Astrocyte (in vitro differentiated cells and primary cell): ENCODE data around the gene UROC1. TPM values are rescaled to one million over a fixed set of nuclear protein-coding genes. Genes with fewer than 3 reads are reported as not detected.

Experiments used
- DNase-seq: peaks from one replicate; pipeline ENCODE4 v3.0.0-alpha.2; 2010; ENCODE audit warnings: low read depth
- FAIRE-seq: peaks from 2 replicates; lab custom pipeline; 2011; peaks lifted over from hg19 to GRCh38; lab: Jason Lieb, UNC
- H2AFZ ChIP-seq: 2 replicates; pipeline ENCODE4 v1.6.0; 2012; ENCODE audit warnings: low read depth, low read length, inconsistent platforms
- H3K27ac ChIP-seq: 2 replicates; pipeline ENCODE4 v1.5.1; 2011; ENCODE audit warnings: low read depth, low read length, inconsistent platforms
- H3K27me3 ChIP-seq: 2 replicates; pipeline ENCODE4 v1.6.0; 2011; ENCODE audit warnings: low read length, inconsistent platforms; ENCODE audit not compliant: insufficient read depth
- H3K36me3 ChIP-seq: 2 replicates; pipeline ENCODE4 v1.5.1; 2011; ENCODE audit warnings: low read length, inconsistent platforms; ENCODE audit not compliant: insufficient read depth
- H3K4me1 ChIP-seq: 2 replicates; pipeline ENCODE4 v1.5.1; 2011; ENCODE audit warnings: low read length, inconsistent platforms; ENCODE audit not compliant: insufficient read depth
- H3K4me2 ChIP-seq: 2 replicates; pipeline ENCODE4 v1.6.0; 2012; ENCODE audit warnings: low read length, inconsistent platforms
- H3K4me3 ChIP-seq: 2 replicates; pipeline ENCODE4 v1.5.1; 2011; ENCODE audit warnings: low read depth, mild to moderate bottlenecking, low read length, inconsistent platforms; ENCODE audit not compliant: insufficient read depth
- H3K79me2 ChIP-seq: 2 replicates; pipeline ENCODE4 v1.6.0; 2012; ENCODE audit warnings: mild to moderate bottlenecking, low read length, inconsistent platforms; ENCODE audit not compliant: insufficient read depth
- H3K9ac ChIP-seq: 2 replicates; pipeline ENCODE4 v1.6.0; 2012; ENCODE audit warnings: mild to moderate bottlenecking, low read length, inconsistent platforms
- H3K9me3 ChIP-seq: 2 replicates; pipeline ENCODE4 v1.5.1; 2012; ENCODE audit warnings: low read depth, mild to moderate bottlenecking, low read length, inconsistent platforms; ENCODE audit not compliant: insufficient read depth
- H4K20me1 ChIP-seq: 2 replicates; pipeline ENCODE4 v1.6.0; 2012; ENCODE audit warnings: low read length, inconsistent platforms; ENCODE audit not compliant: insufficient read depth
- H3K27ac Mint-ChIP-seq: one replicate; pipeline ENCODE4 v1.8.0; 2021; ENCODE audit warnings: mild to moderate bottlenecking, mixed read lengths; ENCODE audit not compliant: unreplicated experiment
- H3K27me3 Mint-ChIP-seq: one replicate; pipeline ENCODE4 v1.8.0; 2021; ENCODE audit warnings: low read depth, mixed read lengths; ENCODE audit not compliant: unreplicated experiment
- H3K36me3 Mint-ChIP-seq: one replicate; pipeline ENCODE4 v1.8.0; 2021; ENCODE audit warnings: low read depth, mixed read lengths; ENCODE audit not compliant: unreplicated experiment
- H3K4me1 Mint-ChIP-seq: one replicate; pipeline ENCODE4 v1.8.0; 2021; ENCODE audit warnings: low read depth, mixed read lengths; ENCODE audit not compliant: unreplicated experiment
- H3K4me3 Mint-ChIP-seq: one replicate; pipeline ENCODE4 v1.8.0; 2021; ENCODE audit warnings: mild to moderate bottlenecking, moderate library complexity, mixed read lengths; ENCODE audit not compliant: unreplicated experiment
- H3K9me3 Mint-ChIP-seq: one replicate; pipeline ENCODE4 v1.8.0; 2021; ENCODE audit warnings: mild to moderate bottlenecking, mixed read lengths; ENCODE audit not compliant: unreplicated experiment
- EZH2 ChIP-seq: IDR thresholded peaks from 2 replicates; pipeline ENCODE4 v1.6.1; 2012; ENCODE audit warnings: mild to moderate bottlenecking, low read length, inconsistent platforms; ENCODE audit not compliant: insufficient read depth
- total RNA-seq: library from RNA; stranded (reverse); gene quantifications from 2 replicates; pipeline ENCODE4 v1.2.1, GENCODE V29; 2021
- TF ChIP-seq, protein P1 (sequence below): IDR thresholded peaks from 2 replicates; pipeline ENCODE4 v1.5.1; 2011; ENCODE audit warnings: low read depth, mild to moderate bottlenecking, inconsistent platforms, low read length, moderate library complexity; ENCODE audit not compliant: insufficient read depth

The UROC1 gene
- total RNA-seq, 1 donor from 2014 or later: not detected

- no peak for FAIRE-seq
- no peak overlapping the region for H3K4me3 ChIP-seq
- H3K4me1 Mint-ChIP-seq: peaks cover 11% of the 10 kb centered on the region
- no peak for TF ChIP-seq EZH2
- TF ChIP-seq, protein P1, sequence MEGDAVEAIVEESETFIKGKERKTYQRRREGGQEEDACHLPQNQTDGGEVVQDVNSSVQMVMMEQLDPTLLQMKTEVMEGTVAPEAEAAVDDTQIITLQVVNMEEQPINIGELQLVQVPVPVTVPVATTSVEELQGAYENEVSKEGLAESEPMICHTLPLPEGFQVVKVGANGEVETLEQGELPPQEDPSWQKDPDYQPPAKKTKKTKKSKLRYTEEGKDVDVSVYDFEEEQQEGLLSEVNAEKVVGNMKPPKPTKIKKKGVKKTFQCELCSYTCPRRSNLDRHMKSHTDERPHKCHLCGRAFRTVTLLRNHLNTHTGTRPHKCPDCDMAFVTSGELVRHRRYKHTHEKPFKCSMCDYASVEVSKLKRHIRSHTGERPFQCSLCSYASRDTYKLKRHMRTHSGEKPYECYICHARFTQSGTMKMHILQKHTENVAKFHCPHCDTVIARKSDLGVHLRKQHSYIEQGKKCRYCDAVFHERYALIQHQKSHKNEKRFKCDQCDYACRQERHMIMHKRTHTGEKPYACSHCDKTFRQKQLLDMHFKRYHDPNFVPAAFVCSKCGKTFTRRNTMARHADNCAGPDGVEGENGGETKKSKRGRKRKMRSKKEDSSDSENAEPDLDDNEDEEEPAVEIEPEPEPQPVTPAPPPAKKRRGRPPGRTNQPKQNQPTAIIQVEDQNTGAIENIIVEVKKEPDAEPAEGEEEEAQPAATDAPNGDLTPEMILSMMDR: no peak
- no peak overlapping the region for H3K4me2 ChIP-seq
- no peak overlapping the region for H3K4me3 Mint-ChIP-seq
- H3K27me3 Mint-ChIP-seq: no peaks in the 10 kb centered on the region
- H3K4me1 ChIP-seq: no peaks in the 10 kb centered on the region
- no peak overlapping the region for H3K27ac ChIP-seq
- no peaks in the 10 kb centered on the region for H3K27me3 ChIP-seq
- H4K20me1 ChIP-seq: peaks cover 77% of the 10 kb centered on the region
- H3K36me3 Mint-ChIP-seq: peaks cover 22% of the 10 kb centered on the region
- no peak overlapping the region for H3K27ac Mint-ChIP-seq
- H3K9me3 ChIP-seq: no peaks in the 10 kb centered on the region
- H3K36me3 ChIP-seq: peaks cover 49% of the 10 kb centered on the region
- DNase-seq: no peak
- peaks cover 25% of the 10 kb centered on the region for H3K79me2 ChIP-seq
- no peak overlapping the region for H2AFZ ChIP-seq
- H3K9ac ChIP-seq: no peak overlapping the region
- H3K9me3 Mint-ChIP-seq: no peaks in the 10 kb centered on the region
Observed at GRCh38 chr3:126464494-126464893, 53.1 kb downstream of the UROC1 start.

DNA sequence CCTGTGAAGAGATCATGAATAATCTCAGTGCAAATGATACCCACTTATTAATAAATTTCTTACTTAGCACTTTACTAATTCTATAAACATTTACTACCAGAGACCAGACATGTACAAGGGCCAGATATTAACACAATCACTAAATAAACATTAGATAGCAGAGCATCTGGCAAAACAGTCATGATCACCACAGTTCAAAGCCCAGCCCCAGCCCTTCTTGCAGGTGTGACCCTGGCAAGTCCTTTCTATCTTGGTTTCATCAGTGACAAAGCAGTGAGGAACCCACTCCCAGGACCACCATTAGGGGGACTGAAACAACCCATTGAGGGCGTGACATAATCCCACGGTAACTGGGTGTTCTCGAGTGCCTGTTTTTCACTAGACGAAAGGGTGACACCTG lies 53.5 kb downstream of the UROC1 start:
- Histone ChIP-seq H3K79me2 (peaks cover 22% of the 10 kb centered on the region), H3K4me1 (no peaks in the 10 kb centered on the region), H3K9ac (no peak overlapping the region), H3K9me3 (no peaks in the 10 kb centered on the region), H3K27ac (no peak overlapping the region), H3K36me3 (peaks cover 53% of the 10 kb centered on the region), H2AFZ (no peak overlapping the region), H3K4me2 (no peak overlapping the region), H4K20me1 (peaks cover 75% of the 10 kb centered on the region), H3K27me3 (no peaks in the 10 kb centered on the region), H3K4me3 (no peak overlapping the region)
- Mint-ChIP-seq H3K36me3 (peaks cover 18% of the 10 kb centered on the region), H3K27ac (no peak overlapping the region), H3K4me3 (no peak overlapping the region), H3K27me3 (no peaks in the 10 kb centered on the region), H3K9me3 (no peaks in the 10 kb centered on the region), H3K4me1 (peaks cover 7% of the 10 kb centered on the region)
- FAIRE-seq (no peak), DNase-seq (no peak)
- TF ChIP-seq, protein P1: no peak
- no peak for TF ChIP-seq EZH2

DNA sequence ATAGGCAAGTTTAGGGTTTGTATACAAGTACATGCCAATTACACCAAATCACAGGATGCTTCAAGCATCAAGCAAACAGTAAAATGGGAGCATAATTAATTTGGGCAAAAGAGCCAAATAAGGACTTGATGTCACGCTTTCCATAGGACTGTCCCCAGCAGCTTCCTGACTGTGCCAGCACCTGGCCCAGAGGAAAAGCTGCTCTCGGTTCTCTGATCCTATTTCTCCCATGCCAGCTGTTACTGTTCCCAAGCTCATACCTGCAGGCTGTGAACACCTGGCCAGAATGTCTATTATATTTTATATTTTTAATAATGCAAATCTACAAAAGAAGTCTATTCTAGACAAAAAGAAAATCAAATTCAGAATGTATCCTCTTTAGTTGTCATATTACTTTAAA lies 54.1 kb downstream of the UROC1 start:
- DNase-seq (no peak), FAIRE-seq (no peak)
- no peak overlapping the region for H3K4me3 ChIP-seq
- peaks cover 73% of the 10 kb centered on the region for H4K20me1 ChIP-seq
- H3K4me1 Mint-ChIP-seq: peaks cover 4% of the 10 kb centered on the region
- H3K27ac ChIP-seq: no peak overlapping the region
- H3K9me3 ChIP-seq: no peaks in the 10 kb centered on the region
- H2AFZ ChIP-seq: no peak overlapping the region
- H3K36me3 Mint-ChIP-seq: peaks cover 14% of the 10 kb centered on the region
- H3K79me2 ChIP-seq: peaks cover 21% of the 10 kb centered on the region
- no peaks in the 10 kb centered on the region for H3K9me3 Mint-ChIP-seq
- H3K9ac ChIP-seq: no peak overlapping the region
- H3K4me2 ChIP-seq: no peak overlapping the region
- no peak overlapping the region for H3K4me3 Mint-ChIP-seq
- TF ChIP-seq EZH2: no peak
- TF ChIP-seq, protein P1: no peak
- H3K36me3 ChIP-seq: peaks cover 54% of the 10 kb centered on the region
- no peaks in the 10 kb centered on the region for H3K27me3 ChIP-seq
- no peaks in the 10 kb centered on the region for H3K4me1 ChIP-seq
- H3K27me3 Mint-ChIP-seq: no peaks in the 10 kb centered on the region
- H3K27ac Mint-ChIP-seq: no peak overlapping the region
